IgD-negative memory B cell (primary cell): ENCODE results near the gene LYPD6. TPM values are rescaled to one million over a fixed set of nuclear protein-coding genes. Genes with fewer than 3 reads are reported as not detected.

Experiments
- H3K27ac Mint-ChIP-seq, 3 donors: one replicate each; pipeline ENCODE4 v1.8.0; 2020 to 2022; ENCODE audit warnings: mild to moderate bottlenecking in 3 of 3, mixed read lengths in 3 of 3, moderate library complexity in 1 of 3
- H3K27me3 Mint-ChIP-seq: one replicate; pipeline ENCODE4 v1.8.0; 2021; ENCODE audit warnings: mixed read lengths
- H3K36me3 Mint-ChIP-seq: one replicate; pipeline ENCODE4 v1.8.0; 2020; ENCODE audit warnings: mild to moderate bottlenecking, mixed read lengths
- H3K4me1 Mint-ChIP-seq, 3 donors: one replicate each; pipeline ENCODE4 v1.8.0; 2020 to 2022; ENCODE audit warnings: mixed read lengths in 3 of 3, mild to moderate bottlenecking in 1 of 3
- H3K4me3 Mint-ChIP-seq, 4 donors: one replicate each; pipeline ENCODE4 v1.8.0; 2020 to 2022; ENCODE audit warnings: mild to moderate bottlenecking in 4 of 4, mixed read lengths in 4 of 4, moderate library complexity in 3 of 4
- H3K9me3 Mint-ChIP-seq, 3 donors: one replicate each; pipeline ENCODE4 v1.8.0; 2020 to 2021; ENCODE audit warnings: mixed read lengths in 3 of 3, mild to moderate bottlenecking in 1 of 3
- polyA plus RNA-seq: library from polyadenylated mRNA; unstranded; fragments of 300-500 nt; fragmentation: Illumina TruSeq; gene quantifications from one replicate; pipeline ENCODE4 v1.2.3, GENCODE V29; 2021

The LYPD6 gene
- polyA plus RNA-seq, 1 donor from 2014 or later, result not detected

DNA sequence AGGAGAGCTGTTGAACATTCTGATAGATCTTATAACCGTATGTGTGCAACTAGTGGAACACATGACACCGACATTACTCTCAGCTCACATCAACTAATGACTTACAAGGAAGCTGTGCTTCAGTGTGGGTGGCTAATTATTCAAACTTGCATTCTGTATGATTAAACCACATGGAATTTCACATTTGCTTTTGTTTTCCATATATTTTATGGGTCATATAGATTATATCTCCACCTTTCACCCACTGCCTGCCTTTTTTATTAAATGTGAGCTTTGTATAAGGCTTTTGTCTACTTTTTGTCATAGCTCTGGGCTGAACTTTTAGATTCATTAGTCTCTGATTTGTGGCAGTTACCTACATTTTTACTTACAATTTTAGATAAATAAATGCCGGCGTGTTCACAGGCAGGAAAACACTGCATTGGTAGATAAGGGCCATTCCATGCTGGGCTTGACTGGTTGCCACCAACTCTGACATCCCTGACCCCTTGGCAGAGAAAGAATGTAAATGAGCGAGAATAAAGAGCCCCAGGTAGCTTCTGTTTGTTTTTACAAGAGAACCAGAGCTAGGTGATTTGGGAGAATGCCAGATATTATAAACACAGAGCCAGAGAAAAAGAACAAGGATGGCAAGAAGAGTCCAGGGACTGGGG, 35.7 kb downstream of the LYPD6 start:
- peaks cover 10% of the 10 kb centered on the region for H3K27me3 Mint-ChIP-seq
- peak overlapping the region in 1 of 4 donors; percentile 4 for H3K4me3 Mint-ChIP-seq
- no peaks in the 10 kb centered on the region for H3K36me3 Mint-ChIP-seq
- no peaks in the 10 kb centered on the region for H3K4me1 Mint-ChIP-seq
- H3K9me3 Mint-ChIP-seq, result peaks cover 1 to 7% (median 4%) of the 10 kb centered on the region in 3 donors
- H3K27ac Mint-ChIP-seq, result no peak overlapping the region

GRCh38 chr2:149370061-149370775, 39.8 kb downstream of the LYPD6 start:
- H3K27me3 Mint-ChIP-seq, result peaks cover 10% of the 10 kb centered on the region
- H3K4me1 Mint-ChIP-seq, result no peaks in the 10 kb centered on the region
- H3K27ac Mint-ChIP-seq, result no peak overlapping the region
- H3K36me3 Mint-ChIP-seq, result no peaks in the 10 kb centered on the region
- no peak overlapping the region for H3K4me3 Mint-ChIP-seq
- H3K9me3 Mint-ChIP-seq, result peaks cover 0 to 7% (median 1%) of the 10 kb centered on the region in 3 donors

GRCh38 chr2:149371476-149371875, 41.1 kb downstream of the LYPD6 start:
- H3K4me3 Mint-ChIP-seq, result no peak overlapping the region
- H3K27me3 Mint-ChIP-seq, result peaks cover 10% of the 10 kb centered on the region
- no peaks in the 10 kb centered on the region for H3K36me3 Mint-ChIP-seq
- H3K27ac Mint-ChIP-seq, result no peak overlapping the region
- H3K9me3 Mint-ChIP-seq, result peaks cover 0 to 7% (median 1%) of the 10 kb centered on the region in 3 donors
- H3K4me1 Mint-ChIP-seq, result no peaks in the 10 kb centered on the region

- Mint-ChIP-seq H3K27ac (no peak overlapping the region), H3K9me3 (no peaks in the 10 kb centered on the region), H3K27me3 (no peaks in the 10 kb centered on the region), H3K4me3 (no peak overlapping the region), H3K4me1 (no peaks in the 10 kb centered on the region), H3K36me3 (no peaks in the 10 kb centered on the region)
Measured at GRCh38 chr2:149375801-149376361, 45.5 kb downstream of the LYPD6 start.

DNA sequence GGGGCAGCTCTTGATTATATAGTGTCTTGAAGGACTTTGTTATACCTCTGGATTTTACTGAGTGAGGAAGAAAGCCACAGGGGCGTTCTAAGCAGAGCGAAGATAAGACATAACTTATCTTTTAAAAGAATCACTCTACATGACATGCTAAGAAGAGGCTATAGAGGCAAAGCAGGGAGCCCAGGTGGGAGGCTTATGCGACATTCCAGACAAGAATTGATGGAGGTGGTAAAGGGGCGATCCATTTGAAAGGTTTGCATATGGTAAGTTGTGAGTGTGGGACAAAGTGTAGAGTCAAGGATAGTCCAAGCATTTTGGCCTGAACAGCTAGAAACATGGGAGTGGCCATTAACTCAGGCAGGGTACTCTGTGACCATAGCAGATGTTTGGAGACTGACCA, 49.8 kb downstream of the LYPD6 start:
- H3K36me3 Mint-ChIP-seq, result no peaks in the 10 kb centered on the region

DNA sequence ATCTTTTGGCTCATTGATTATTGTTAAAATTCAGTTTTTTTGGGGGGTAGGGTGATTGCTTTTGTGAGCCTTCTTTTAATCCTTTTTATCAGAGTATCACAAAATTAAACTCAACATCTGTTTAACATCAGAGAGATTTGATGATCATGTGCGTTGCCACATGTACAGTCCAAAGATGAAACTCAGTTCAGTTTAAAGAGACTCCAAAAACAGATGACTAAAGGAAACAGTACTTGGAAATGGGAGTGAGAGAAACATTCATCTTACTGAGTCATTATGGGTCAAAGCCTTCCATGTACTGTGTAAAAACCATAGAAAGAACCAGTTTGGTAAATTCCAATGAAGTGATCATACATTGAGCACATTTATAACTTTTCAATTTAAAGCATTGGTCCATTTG, 53.0 kb downstream of the LYPD6 start:
- Mint-ChIP-seq H3K4me3 (no peak overlapping the region), H3K27ac (no peak overlapping the region), H3K9me3 (no peaks in the 10 kb centered on the region), H3K27me3 (peaks cover 4% of the 10 kb centered on the region), H3K4me1 (no peaks in the 10 kb centered on the region), H3K36me3 (no peaks in the 10 kb centered on the region)

More for the DNA sequence above, 49.8 kb downstream of the LYPD6 start:
- Mint-ChIP-seq H3K27me3 (no peaks in the 10 kb centered on the region), H3K4me3 (no peak overlapping the region), H3K9me3 (no peaks in the 10 kb centered on the region), H3K4me1 (no peaks in the 10 kb centered on the region), H3K27ac (no peak overlapping the region)

GRCh38 chr2:149385350-149385749, 55.0 kb downstream of the LYPD6 start:
- H3K4me1 Mint-ChIP-seq, result no peaks in the 10 kb centered on the region
- H3K27ac Mint-ChIP-seq, result no peak overlapping the region
- no peaks in the 10 kb centered on the region for H3K36me3 Mint-ChIP-seq
- no peak overlapping the region for H3K4me3 Mint-ChIP-seq
- no peaks in the 10 kb centered on the region for H3K9me3 Mint-ChIP-seq
- peaks cover 4% of the 10 kb centered on the region for H3K27me3 Mint-ChIP-seq

- H3K27ac Mint-ChIP-seq, result peak overlapping the region in 1 of 3 donors; percentile 52
- H3K27me3 Mint-ChIP-seq, result peaks cover 4% of the 10 kb centered on the region
- no peaks in the 10 kb centered on the region for H3K4me1 Mint-ChIP-seq
- no peak overlapping the region for H3K4me3 Mint-ChIP-seq
- H3K36me3 Mint-ChIP-seq, result no peaks in the 10 kb centered on the region
- no peaks in the 10 kb centered on the region for H3K9me3 Mint-ChIP-seq
Measured at GRCh38 chr2:149387411-149387810, 57.0 kb downstream of the LYPD6 start.

DNA sequence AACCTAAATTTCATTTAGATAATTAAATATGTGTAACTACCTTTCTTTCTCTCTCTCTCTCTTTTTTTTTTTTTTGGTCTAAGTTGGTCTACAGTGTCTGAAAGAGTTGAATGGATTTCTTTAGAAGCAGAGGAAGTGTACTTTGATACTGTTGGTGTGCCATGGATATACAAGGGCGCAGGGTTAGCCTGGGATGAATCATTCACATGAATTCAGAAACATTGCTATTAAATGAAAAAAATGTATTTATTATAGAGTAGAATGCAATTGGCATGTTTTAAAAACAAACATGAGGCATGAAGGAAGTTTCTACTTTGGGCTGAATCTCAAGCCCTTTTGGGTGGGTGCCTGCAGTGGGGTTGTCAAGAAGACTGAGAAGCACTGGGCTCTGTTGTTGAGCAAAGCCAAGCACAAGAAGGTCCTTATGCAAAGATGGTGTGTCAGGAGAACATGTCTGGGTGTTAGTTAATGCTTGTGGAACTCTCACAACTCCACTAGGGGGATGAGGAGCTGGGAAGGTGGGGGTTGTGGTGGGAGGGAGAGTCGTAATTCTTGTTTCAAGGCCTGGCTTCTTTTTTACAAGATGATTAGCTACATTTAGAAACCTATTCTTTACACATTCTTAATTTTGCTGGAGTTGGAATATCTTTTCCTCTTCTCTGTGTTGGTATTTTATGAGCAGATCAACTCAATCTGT, 57.9 kb downstream of the LYPD6 start:
- no peak overlapping the region for H3K4me3 Mint-ChIP-seq
- no peaks in the 10 kb centered on the region for H3K36me3 Mint-ChIP-seq
- no peaks in the 10 kb centered on the region for H3K4me1 Mint-ChIP-seq
- peaks cover 4% of the 10 kb centered on the region for H3K27me3 Mint-ChIP-seq
- no peak overlapping the region for H3K27ac Mint-ChIP-seq
- no peaks in the 10 kb centered on the region for H3K9me3 Mint-ChIP-seq

DNA sequence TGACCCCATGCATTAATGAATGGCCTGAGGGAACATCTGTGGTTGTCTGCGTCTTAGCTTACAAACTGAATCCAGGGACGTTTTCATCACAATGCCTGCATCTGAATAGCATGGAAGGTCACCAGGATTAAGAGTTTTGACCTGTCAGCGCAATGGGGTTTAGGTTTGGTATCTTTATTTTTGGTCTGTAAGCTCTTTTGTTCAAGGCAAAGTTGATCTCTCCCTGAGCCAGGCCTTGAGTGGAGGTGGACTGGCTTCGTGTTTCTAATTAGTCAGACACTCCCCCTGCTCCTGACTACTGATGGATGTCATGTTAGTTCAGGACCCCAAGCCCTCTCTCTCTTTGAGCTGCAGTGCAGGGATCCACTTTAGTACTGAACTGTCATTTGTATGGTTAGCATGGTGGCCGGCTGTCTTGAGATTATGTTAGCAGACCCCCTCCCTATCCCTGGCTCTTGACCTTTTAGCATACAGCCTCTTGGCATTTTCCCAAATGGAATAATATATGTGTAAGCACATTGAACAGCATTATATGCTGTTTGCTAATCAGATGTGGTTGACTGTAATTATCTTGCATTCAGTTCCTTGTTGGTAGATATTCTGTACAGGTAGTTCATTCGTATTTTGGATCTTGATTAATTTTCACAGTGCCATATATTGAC, 59.2 kb downstream of the LYPD6 start:
- no peaks in the 10 kb centered on the region for H3K9me3 Mint-ChIP-seq
- no peaks in the 10 kb centered on the region for H3K36me3 Mint-ChIP-seq
- no peaks in the 10 kb centered on the region for H3K4me1 Mint-ChIP-seq
- H3K27ac Mint-ChIP-seq, result no peak overlapping the region
- peaks cover 4% of the 10 kb centered on the region for H3K27me3 Mint-ChIP-seq
- no peak overlapping the region for H3K4me3 Mint-ChIP-seq

DNA sequence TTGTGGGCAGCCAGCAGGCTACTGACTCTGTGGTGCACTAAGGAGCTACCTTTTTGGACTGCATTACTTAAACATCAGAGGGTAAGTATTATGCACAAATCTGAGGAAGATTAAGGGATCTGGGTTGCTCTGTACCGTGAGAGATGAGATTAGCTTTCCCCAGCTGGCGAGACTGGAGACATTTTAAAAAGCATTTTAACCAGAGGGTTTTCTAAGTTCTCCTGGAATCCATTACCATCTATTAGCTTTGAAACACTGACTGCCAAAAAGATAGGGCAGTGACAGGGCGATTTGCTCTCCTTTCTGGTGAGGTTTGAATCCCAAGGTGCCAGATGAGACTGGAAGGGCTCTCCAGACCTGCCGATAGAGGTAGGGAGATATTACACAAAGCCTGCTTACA, 63.2 kb downstream of the LYPD6 start:
- Mint-ChIP-seq H3K27me3 (peaks cover 2% of the 10 kb centered on the region), H3K4me1 (no peaks in the 10 kb centered on the region)

DNA sequence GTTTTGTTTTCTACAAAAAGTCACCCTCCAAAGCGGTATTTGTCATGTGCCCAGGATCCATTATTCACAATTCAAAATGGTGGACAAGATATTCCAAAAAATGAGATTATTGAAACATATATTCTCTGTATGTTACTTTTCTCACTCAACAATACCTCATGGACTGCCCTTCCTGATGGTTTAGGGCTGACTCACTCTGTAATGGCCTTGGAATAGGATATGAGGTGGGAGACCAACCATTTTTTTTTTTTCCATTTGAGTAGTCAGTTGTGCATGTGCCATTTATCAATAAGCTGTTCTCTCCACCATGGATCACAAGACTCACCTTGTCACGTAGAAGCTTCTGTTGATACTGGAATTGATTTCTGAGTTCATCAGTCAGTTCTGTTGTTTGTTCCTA, 64.5 kb downstream of the LYPD6 start:
- no peak overlapping the region for H3K4me3 Mint-ChIP-seq
- no peaks in the 10 kb centered on the region for H3K36me3 Mint-ChIP-seq
- peaks cover 2% of the 10 kb centered on the region for H3K27me3 Mint-ChIP-seq
- H3K9me3 Mint-ChIP-seq, result no peaks in the 10 kb centered on the region
- no peaks in the 10 kb centered on the region for H3K4me1 Mint-ChIP-seq
- no peak overlapping the region for H3K27ac Mint-ChIP-seq

More for the DNA sequence above, 63.2 kb downstream of the LYPD6 start:
- H3K4me3 Mint-ChIP-seq, result no peak overlapping the region
- H3K36me3 Mint-ChIP-seq, result no peaks in the 10 kb centered on the region
- no peaks in the 10 kb centered on the region for H3K9me3 Mint-ChIP-seq
- no peak overlapping the region for H3K27ac Mint-ChIP-seq

DNA sequence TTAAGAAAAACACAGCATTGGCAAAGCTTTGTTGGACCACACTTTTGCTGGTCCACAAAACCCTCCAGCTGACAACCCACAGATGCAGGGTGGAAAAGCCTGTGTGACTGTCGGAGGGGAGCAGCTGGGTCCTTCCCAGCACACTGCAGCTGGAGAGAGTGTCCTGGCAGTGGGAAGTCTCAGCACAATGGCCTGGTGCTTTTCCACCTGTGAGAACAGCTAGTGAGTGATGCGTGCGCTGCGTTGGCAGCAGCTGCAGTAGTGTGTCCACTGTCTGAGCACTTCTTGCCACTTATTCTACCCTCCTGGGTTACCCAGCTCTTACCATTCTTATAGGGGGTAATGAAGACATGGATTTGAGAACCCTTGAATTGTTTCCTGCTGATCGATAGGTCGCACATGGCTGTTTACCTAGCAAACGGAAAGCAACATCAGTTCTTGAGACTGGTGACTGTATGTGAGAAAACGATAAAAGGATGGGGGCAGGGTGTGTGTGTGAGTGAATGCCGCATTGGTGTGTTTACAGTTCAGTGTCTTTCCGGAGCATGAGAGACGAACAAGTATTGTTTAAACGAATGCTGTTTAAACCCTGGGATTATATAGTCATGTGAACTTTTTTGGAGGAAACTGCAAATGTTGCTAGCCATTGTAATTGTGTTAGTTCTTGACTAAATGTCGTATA, 69.7 kb downstream of the LYPD6 start:
- Mint-ChIP-seq H3K4me1 (no peaks in the 10 kb centered on the region), H3K4me3 (no peak overlapping the region), H3K36me3 (no peaks in the 10 kb centered on the region)

DNA sequence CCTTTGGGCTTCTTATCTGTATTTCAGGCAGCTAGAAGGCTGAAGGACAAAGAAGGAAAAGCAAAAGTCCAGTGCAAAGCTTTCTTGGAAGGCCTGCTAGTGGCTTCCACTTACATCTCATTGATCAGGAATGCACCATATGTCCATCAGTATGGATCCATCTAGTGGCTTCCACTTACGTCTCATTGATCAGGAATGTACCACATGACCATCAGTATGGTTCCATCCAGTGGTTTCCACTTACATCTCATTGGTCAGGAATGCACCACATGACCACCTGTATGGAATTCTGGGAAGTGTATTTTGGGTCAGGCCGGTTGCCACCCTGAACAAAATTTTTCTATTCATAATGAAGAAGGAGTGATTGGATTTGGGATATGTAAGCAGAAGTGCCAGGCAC, 70.6 kb downstream of the LYPD6 start:
- H3K4me1 Mint-ChIP-seq, result no peaks in the 10 kb centered on the region

More for the DNA sequence above, 69.7 kb downstream of the LYPD6 start:
- H3K27me3 Mint-ChIP-seq, result peaks cover 2% of the 10 kb centered on the region
- no peak overlapping the region for H3K27ac Mint-ChIP-seq
- H3K9me3 Mint-ChIP-seq, result peaks cover 0 to 4% (median 3%) of the 10 kb centered on the region in 3 donors

More for the DNA sequence above, 70.6 kb downstream of the LYPD6 start:
- Mint-ChIP-seq H3K36me3 (no peaks in the 10 kb centered on the region), H3K9me3 (peaks cover 0 to 4% (median 3%) of the 10 kb centered on the region in 3 donors), H3K27me3 (peaks cover 2% of the 10 kb centered on the region), H3K27ac (no peak overlapping the region), H3K4me3 (no peak overlapping the region)
